GM10266 (cell line): ENCODE results near the gene MKNK2.

Experiments used
- DNase-seq: peaks from one replicate; pipeline ENCODE4 v3.0.0; 2012; ENCODE audit errors: extremely low spot score
- TF ChIP-seq, protein P1 (sequence below): IDR thresholded peaks from 2 replicates; pipeline ENCODE4 v1.5.1; 2012; ENCODE audit warnings: mild to moderate bottlenecking, low read depth; ENCODE audit not compliant: control insufficient read depth, insufficient read depth; ENCODE audit errors: missing control alignments

MKNK2 gene

DNA sequence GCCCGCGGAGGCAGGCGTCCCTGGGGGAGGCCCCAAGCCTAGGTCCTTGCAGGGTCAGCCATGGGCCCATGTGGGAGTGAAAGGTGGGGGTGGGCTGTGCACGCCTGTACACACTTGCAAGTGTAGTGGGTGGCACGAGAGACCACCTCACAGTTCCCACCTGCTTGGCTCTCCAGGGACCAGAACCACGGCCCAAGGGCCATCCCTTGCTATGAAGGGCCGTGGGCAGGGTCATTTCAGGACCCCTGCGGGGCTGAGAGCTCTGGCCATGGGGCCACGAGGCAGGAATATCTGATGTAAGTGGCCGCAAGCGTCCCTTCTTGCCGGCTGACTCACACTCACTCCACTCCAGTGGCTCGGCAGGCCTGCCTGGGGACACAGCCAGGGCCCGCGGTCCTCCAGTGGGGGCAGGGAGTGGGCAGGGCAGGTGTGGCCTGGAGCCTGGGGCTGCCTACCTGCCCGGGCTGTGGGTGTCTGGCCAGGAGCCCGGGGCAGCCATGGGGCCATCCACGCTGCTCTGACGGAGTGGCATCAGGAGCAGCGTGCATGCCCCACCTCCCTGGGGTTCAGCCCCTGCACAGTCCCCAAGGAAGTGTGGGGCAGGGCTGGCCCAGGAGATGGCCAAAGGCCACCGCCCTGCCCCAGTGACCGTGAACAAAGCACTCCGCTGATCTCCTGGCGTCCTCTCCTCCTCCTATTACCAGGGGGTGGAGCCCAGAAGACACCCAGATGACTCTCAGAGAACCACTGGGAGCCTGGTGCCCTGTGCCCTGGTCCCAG is 8.6 kb upstream of the MKNK2 start:
- no peak for DNase-seq
- TF ChIP-seq, protein P1, sequence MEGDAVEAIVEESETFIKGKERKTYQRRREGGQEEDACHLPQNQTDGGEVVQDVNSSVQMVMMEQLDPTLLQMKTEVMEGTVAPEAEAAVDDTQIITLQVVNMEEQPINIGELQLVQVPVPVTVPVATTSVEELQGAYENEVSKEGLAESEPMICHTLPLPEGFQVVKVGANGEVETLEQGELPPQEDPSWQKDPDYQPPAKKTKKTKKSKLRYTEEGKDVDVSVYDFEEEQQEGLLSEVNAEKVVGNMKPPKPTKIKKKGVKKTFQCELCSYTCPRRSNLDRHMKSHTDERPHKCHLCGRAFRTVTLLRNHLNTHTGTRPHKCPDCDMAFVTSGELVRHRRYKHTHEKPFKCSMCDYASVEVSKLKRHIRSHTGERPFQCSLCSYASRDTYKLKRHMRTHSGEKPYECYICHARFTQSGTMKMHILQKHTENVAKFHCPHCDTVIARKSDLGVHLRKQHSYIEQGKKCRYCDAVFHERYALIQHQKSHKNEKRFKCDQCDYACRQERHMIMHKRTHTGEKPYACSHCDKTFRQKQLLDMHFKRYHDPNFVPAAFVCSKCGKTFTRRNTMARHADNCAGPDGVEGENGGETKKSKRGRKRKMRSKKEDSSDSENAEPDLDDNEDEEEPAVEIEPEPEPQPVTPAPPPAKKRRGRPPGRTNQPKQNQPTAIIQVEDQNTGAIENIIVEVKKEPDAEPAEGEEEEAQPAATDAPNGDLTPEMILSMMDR = no peak

DNA sequence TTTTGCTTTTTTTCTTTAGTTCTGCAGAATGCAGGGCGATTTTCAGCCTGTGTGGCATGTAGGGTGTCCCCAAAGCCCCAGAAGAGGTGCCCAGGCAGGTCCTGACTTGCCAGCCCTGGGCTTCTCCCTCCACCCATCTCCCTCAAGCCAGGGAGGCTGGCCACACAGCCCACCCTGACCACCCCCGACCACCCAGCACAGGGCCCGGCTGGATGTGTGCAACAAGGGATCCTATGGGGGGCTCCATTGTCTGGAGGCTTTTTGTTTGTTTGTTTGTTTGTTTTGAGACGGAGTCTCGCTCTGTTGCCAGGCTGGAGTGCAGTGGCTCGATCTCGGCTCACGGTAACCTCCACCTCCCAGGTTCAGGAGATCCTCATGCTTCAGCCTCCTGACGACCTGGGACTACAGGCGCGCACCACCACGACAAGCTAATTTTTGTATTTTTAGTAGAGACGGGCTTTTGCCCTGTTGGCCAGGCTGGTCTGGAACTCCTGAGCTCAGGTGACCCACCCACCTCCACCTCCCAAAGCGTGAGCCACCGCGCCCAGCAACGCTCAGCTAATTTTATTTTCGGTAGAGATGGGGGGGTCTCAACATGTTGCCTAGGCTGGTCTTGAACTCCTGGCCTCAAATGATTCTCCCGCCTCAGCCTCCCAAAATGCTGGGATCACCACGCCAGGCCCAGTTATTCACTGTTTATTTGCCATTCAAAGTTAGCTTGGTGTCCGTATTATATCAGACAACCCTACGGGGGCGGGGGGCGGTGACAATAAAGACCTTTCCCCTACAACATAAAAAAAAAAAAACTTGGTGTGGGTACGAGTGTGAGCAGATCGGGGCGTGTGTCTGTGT is 7.8 kb upstream of the MKNK2 start:
- TF ChIP-seq, protein P1 = no peak
- DNase-seq = no peak

DNA sequence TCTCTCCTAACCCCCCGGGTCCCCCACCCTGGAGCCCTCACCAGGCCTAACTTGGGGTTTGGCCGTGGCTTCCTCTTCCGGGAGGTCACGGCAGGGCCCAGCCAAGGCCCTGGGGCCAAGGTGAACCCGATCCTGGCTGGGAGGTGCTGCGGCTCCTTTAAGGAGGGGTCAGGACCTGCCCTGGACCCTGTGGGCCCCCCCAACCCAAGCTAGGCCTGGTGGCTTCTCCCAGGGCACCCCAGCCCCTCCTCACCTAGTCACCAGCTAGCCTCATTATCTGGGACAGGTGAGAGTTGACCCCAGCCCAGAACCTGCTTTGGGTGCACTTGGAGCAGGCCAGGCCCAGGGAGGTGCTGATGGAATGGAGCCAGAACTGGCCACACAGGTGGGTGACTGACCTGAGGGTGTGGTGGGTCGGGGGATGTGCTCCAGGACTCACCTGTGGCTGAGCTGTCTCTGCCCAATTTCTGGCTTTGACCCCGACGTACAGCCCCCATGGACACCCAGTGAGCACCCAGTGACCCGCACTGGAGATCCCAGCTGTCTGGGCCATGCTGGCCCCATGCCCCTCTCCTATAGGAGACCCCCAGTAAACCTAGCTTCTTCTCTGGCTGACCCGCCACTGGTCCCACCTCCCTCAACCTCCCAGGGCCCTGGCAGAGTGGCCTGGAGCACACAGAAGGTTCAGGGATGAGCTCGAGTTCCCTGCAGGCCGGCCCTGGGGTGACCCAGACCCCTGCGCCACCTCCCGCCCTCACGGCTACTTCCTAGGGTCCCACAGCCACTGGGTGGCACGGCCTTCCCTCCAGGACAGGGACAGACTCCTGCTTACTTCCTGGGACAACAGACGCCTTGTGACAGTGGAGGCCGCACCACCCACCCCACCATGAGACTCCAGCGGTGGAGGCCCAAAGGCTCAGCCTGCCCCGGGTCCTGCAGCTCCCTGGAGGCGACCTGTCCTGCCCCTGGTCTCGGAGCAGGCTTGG is 6.7 kb upstream of the MKNK2 start:
- TF ChIP-seq, protein P1 = no peak

DNA sequence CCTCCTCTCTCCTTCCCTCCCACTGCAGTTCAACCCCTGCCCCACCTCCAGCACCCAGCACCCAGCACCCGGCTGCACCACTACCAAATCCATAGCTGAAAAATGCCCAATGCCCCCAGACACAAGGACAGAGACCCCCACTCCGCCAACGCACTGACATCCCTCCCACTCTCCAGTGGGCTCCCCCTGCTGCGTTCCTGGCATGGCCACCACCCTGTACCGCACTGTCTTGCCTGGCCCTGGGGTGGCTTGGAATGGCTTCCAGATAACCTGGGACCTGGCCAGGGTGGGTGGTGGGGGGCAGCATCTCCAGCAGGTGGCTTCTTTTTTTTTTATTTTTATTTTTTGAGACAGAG is 5.8 kb upstream of the MKNK2 start:
- TF ChIP-seq, protein P1 = no peak

More for the DNA sequence above, 6.7 kb upstream of the MKNK2 start:
- no peak for DNase-seq

DNA sequence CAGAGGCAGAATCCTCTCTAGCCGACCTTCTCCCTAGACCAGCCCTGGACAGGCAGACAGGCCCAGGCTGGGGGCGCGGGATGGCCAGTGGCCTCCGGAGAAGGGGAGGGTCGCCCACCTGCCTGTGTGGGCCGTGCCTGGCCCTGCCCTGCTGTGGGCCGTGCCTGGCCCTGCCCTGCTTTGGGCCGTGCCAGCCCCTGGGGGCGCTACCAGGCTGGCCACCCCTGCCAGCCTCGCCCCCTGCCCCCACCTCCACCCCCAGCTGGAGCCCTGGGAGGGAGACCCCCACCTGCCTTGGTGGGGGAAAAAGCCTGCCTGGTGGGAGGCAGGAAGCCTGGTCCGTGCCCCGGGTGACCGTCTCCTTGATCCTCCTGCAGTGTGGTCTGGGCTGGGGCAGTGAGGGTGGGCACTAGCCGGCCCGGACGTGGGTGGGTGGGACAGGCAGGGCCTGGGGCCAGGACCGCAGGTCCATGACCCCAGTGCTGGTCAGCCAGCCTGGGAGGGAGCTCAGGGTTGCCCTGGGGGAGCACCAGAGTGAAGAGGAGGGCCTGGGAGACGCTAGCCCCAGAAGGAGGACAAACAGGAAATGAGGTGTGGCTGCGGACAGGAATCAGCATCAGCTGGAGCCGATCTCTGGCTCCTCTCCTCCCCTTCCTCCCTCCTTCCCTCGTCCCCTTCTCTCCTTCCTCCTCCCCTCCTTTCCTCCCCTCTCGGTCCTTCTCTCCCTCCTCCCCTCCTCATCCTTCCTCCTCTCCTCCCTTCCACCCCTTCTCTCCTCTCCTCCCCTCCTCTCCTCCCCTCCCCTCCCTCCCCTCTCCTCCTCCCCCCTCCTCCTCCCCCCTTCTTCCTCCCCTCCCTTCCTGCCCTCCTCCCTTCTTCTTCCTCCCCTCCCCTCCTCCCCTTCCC is 5.1 kb upstream of the MKNK2 start:
- no peak for DNase-seq
- TF ChIP-seq, protein P1 = peak; percentile 5

More for the DNA sequence above, 5.8 kb upstream of the MKNK2 start:
- no peak for DNase-seq

DNA sequence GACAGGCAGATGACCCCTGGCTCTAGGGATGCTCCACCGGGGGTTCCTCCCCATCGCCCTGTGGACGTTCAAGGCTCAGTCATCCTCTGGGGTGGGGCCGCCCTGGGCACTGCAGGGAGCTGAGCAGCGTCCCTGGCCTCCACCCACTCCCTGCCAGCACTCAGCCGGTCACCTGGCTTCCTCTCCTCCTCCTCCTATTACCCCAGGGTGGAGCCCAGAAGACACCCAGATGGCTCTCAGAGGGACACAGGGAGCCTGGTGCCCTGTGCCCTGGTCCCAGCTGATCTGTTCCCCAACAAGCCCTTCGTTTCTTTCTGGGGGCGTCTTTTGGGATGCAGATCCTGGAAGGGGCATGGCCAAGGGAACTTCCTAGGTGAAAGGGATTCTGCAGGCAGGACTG is 3.7 kb upstream of the MKNK2 start:
- TF ChIP-seq, protein P1 = no peak
- no peak for DNase-seq
